Mesothelial cell of epicardium (in vitro differentiated cells): ENCODE data around the gene LCN12. TPM values are rescaled to one million over a fixed set of nuclear protein-coding genes. Genes with fewer than 3 reads are reported as not detected.

Source experiments
- DNase-seq, 2 experiments: peaks; one replicate each; pipeline ENCODE4 v3.0.0; 2021; ENCODE audit warnings: low spot score in 2 of 2; ENCODE audit not compliant: unreplicated experiment in 2 of 2
- H3K27ac Mint-ChIP-seq: 2 replicates; pipeline ENCODE4 v1.8.0; 2021; ENCODE audit warnings: mixed read lengths
- H3K27me3 Mint-ChIP-seq: 2 replicates; pipeline ENCODE4 v1.8.0; 2021; ENCODE audit warnings: low read depth, mixed read lengths
- H3K36me3 Mint-ChIP-seq: 2 replicates; pipeline ENCODE4 v1.8.0; 2021; ENCODE audit warnings: mixed read lengths
- H3K4me1 Mint-ChIP-seq: 2 replicates; pipeline ENCODE4 v1.8.0; 2021; ENCODE audit warnings: mixed read lengths
- H3K4me3 Mint-ChIP-seq: 2 replicates; pipeline ENCODE4 v1.8.0; 2021; ENCODE audit warnings: mild to moderate bottlenecking, moderate library complexity, mixed read lengths
- H3K9me3 Mint-ChIP-seq: 2 replicates; pipeline ENCODE4 v1.8.0; 2021; ENCODE audit warnings: mixed read lengths
- CTCF ChIP-seq: fragments of 200-600 bp; sonication (generic); IDR thresholded peaks from one replicate; pipeline ENCODE4 v1.5.0; 2021; ENCODE audit warnings: antibody characterized with exemption; ENCODE audit not compliant: unreplicated experiment
- total RNA-seq: library from RNA; stranded (reverse); gene quantifications from 3 replicates; pipeline ENCODE4 v1.2.1, GENCODE V29; 2021

Gene LCN12
- total RNA-seq, 1 donor from 2014 or later: 13.3 TPM

GRCh38 chr9:136969150-136969549 is 17.1 kb downstream of the LCN12 start:
- no peak for DNase-seq
- Mint-ChIP-seq H3K27me3 (peaks cover 3% of the 10 kb centered on the region), H3K27ac (no peak overlapping the region), H3K4me3 (no peak overlapping the region), H3K9me3 (no peaks in the 10 kb centered on the region), H3K4me1 (peaks cover 3% of the 10 kb centered on the region), H3K36me3 (no peaks in the 10 kb centered on the region)
- TF ChIP-seq CTCF: no peak

DNA sequence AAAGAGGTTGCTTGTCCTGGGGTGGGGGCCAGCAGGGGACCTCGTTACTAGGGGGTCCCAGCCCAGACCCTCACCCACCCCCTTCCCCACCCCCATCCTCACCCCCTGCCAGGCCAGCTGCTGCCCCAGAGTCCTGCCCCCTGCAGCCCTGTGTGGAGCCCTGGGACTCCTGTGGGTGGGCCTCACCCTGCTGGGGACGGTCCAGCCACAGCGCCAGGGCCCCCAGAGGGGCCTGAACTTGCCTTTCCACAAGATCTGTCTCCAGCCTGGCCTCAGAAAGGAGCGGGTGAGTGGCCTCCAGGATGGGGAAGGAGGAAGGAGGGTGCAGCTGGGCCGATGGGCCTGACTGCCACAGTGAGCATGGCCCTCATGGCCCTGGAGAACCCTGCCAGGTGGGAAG is 17.7 kb downstream of the LCN12 start:
- H3K4me3 Mint-ChIP-seq: no peak overlapping the region
- H3K27ac Mint-ChIP-seq: no peak overlapping the region
- no peak for TF ChIP-seq CTCF
- H3K9me3 Mint-ChIP-seq: no peaks in the 10 kb centered on the region
- H3K4me1 Mint-ChIP-seq: peaks cover 3% of the 10 kb centered on the region
- no peaks in the 10 kb centered on the region for H3K36me3 Mint-ChIP-seq
- DNase-seq: no peak
- H3K27me3 Mint-ChIP-seq: peaks cover 3% of the 10 kb centered on the region

GRCh38 chr9:136970361-136970760 is 18.3 kb downstream of the LCN12 start:
- H3K4me1 Mint-ChIP-seq: peaks cover 3% of the 10 kb centered on the region
- peaks cover 4% of the 10 kb centered on the region for H3K27me3 Mint-ChIP-seq

GRCh38 chr9:136971746-136972145 is 19.7 kb downstream of the LCN12 start:
- no peaks in the 10 kb centered on the region for H3K36me3 Mint-ChIP-seq
- DNase-seq: no peak
- peaks cover 6% of the 10 kb centered on the region for H3K27me3 Mint-ChIP-seq
- H3K4me1 Mint-ChIP-seq: peaks cover 3% of the 10 kb centered on the region
- H3K9me3 Mint-ChIP-seq: no peaks in the 10 kb centered on the region
- TF ChIP-seq CTCF: no peak
- H3K4me3 Mint-ChIP-seq: no peak overlapping the region
- no peak overlapping the region for H3K27ac Mint-ChIP-seq

More at GRCh38 chr9:136970361-136970760, 18.3 kb downstream of the LCN12 start:
- no peak overlapping the region for H3K27ac Mint-ChIP-seq
- no peaks in the 10 kb centered on the region for H3K36me3 Mint-ChIP-seq
- no peak for DNase-seq
- TF ChIP-seq CTCF: no peak
- H3K9me3 Mint-ChIP-seq: no peaks in the 10 kb centered on the region
- no peak overlapping the region for H3K4me3 Mint-ChIP-seq

DNA sequence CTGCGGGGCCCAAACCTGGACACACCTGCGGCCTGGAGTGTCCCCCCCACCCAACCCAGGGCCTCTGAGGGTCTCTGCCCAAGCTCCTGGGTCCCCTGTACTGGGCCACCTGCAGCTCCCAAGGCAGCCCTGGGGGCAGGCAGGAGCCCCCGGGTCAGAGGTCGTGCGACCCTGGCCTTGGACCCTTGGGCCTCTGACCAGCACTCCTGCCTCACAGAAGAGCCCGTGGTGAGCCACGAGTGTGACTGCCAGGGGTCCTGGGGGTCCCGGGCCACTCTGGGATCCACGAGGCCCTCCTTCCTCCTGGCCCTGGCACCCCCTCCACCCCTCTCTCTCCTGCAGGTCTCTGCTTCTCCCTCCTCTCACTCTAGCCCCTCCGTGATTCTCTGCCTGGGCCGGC is 20.3 kb downstream of the LCN12 start:
- peaks cover 3% of the 10 kb centered on the region for H3K4me1 Mint-ChIP-seq
- peaks cover 8% of the 10 kb centered on the region for H3K27me3 Mint-ChIP-seq
- no peak overlapping the region for H3K4me3 Mint-ChIP-seq
- H3K36me3 Mint-ChIP-seq: no peaks in the 10 kb centered on the region
- no peak for DNase-seq
- no peak for TF ChIP-seq CTCF
- no peaks in the 10 kb centered on the region for H3K9me3 Mint-ChIP-seq
- no peak overlapping the region for H3K27ac Mint-ChIP-seq

DNA sequence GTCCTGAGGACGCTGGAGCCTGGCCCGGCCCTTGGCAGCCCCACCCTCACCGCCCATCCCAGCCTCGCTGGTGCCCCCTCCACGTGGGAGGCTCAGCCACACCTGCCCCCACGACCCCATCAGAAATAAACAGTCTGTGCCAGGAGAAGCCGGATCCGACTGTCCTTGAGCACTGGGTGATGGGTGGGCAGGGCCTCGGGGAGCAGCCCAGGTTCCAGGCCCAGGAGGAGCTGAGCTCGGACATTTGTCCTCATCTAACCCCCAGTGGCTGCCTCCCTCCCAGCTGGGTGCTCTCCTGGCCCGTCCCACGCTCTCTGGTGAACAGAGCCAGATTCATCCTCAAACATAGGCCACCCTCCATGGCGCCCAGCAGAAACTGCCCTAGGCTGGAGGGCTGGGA is 20.7 kb downstream of the LCN12 start:
- H3K27ac Mint-ChIP-seq: no peak overlapping the region

More for the DNA sequence above, 20.7 kb downstream of the LCN12 start:
- no peak for DNase-seq
- no peaks in the 10 kb centered on the region for H3K36me3 Mint-ChIP-seq
- H3K4me3 Mint-ChIP-seq: no peak overlapping the region
- no peaks in the 10 kb centered on the region for H3K9me3 Mint-ChIP-seq
- H3K4me1 Mint-ChIP-seq: peaks cover 5% of the 10 kb centered on the region
- H3K27me3 Mint-ChIP-seq: peaks cover 10% of the 10 kb centered on the region
- no peak for TF ChIP-seq CTCF
